Endodermal cell (in vitro differentiated cells): ENCODE data around the gene CLINT1. TPM values are rescaled to one million over a fixed set of nuclear protein-coding genes. Genes with fewer than 3 reads are reported as not detected.
A peak's percentile ranks its signal among the peaks of the same experiment; 100 is the strongest.

ENCODE experiments used
- DNase-seq: peaks from one replicate; pipeline ENCODE4 v3.0.0-alpha.2; 2017
- H3K27ac ChIP-seq: 2 replicates; pipeline ENCODE4 v1.5.1; 2013; ENCODE audit warnings: mild to moderate bottlenecking, low read depth, low read length, moderate library complexity
- H3K27me3 ChIP-seq: 2 replicates; pipeline ENCODE4 v1.6.1; 2013; ENCODE audit warnings: mild to moderate bottlenecking, low read length, moderate library complexity; ENCODE audit not compliant: insufficient read depth, control insufficient read depth, poor library complexity, severe bottlenecking
- H3K36me3 ChIP-seq: 2 replicates; pipeline ENCODE4 v1.7.0; 2013; ENCODE audit warnings: mild to moderate bottlenecking, low read length, moderate library complexity; ENCODE audit not compliant: control insufficient read depth, insufficient read depth
- H3K4me1 ChIP-seq: one replicate; pipeline ENCODE4 v1.7.0; 2013; ENCODE audit warnings: low read length; ENCODE audit not compliant: control insufficient read depth, insufficient read depth
- H3K4me3 ChIP-seq: 2 replicates; pipeline ENCODE4 v1.5.1; 2013; ENCODE audit warnings: mild to moderate bottlenecking, low read length, moderate library complexity
- H3K9ac ChIP-seq: 2 replicates; pipeline ENCODE4 v1.6.1; 2013; ENCODE audit warnings: mild to moderate bottlenecking, low read length, moderate library complexity; ENCODE audit not compliant: poor library complexity, severe bottlenecking; ENCODE audit errors: extremely low read depth
- H3K9me3 ChIP-seq: 2 replicates; pipeline ENCODE4 v1.6.1; 2013; ENCODE audit warnings: mild to moderate bottlenecking, low read length, moderate library complexity; ENCODE audit not compliant: control insufficient read depth
- H3K27ac Mint-ChIP-seq: 2 replicates; pipeline ENCODE4 v1.8.0; 2020; ENCODE audit warnings: mixed read lengths
- H3K27me3 Mint-ChIP-seq: 2 replicates; pipeline ENCODE4 v1.8.0; 2021; ENCODE audit warnings: mild to moderate bottlenecking, mixed read lengths; ENCODE audit not compliant: insufficient read depth
- H3K36me3 Mint-ChIP-seq: 2 replicates; pipeline ENCODE4 v1.8.0; 2020; ENCODE audit warnings: low read depth, mixed read lengths
- H3K4me1 Mint-ChIP-seq: 2 replicates; pipeline ENCODE4 v1.8.0; 2020; ENCODE audit warnings: mixed read lengths
- H3K4me3 Mint-ChIP-seq: 2 replicates; pipeline ENCODE4 v1.8.0; 2020; ENCODE audit warnings: mild to moderate bottlenecking, moderate library complexity, mixed read lengths
- H3K9me3 Mint-ChIP-seq: 2 replicates; pipeline ENCODE4 v1.8.0; 2020; ENCODE audit warnings: mild to moderate bottlenecking, mixed read lengths
- CTCF ChIP-seq: fragments of 200-600 bp; sonication (generic); conservative IDR thresholded peaks from 2 replicates; pipeline ENCODE4 v1.5.0; 2021; ENCODE audit warnings: antibody characterized with exemption, mild to moderate bottlenecking
- WGBS, 2 experiments: methylation state at CpG; one replicate each; pipeline versions ENCODE4 v1.1.5 to v1.1.7; 2013; ENCODE audit warnings: missing lambda C conversion rate in 2 of 2, mixed read lengths in 1 of 2; ENCODE audit not compliant: insufficient coverage in 1 of 2, insufficient read length in 1 of 2; 5-methylcytosine and 5-hydroxymethylcytosine counted together
- total RNA-seq, 2 donors: library from RNA; stranded (reverse); fragmentation: NEBNext Ultra II Directional in 1 of 2; extraction: Animal tissue kit (Norgen Biotek cat#: 25700) in 1 of 2; gene quantifications; 2 replicates in 1 of 2; 3 replicates in 1 of 2; pipeline ENCODE4 v1.2.1, GENCODE V29; 2021

The CLINT1 gene
- total RNA-seq, 2 donors from 2014 or later: 91.6 to 92.7 TPM

GRCh38 chr5:157744051-157745011, 114.6 kb downstream of the CLINT1 start:
- H3K27me3 Mint-ChIP-seq: peaks cover 19% of the 10 kb centered on the region
- peaks cover 11% of the 10 kb centered on the region for H3K36me3 ChIP-seq
- peaks cover 8% of the 10 kb centered on the region for H3K36me3 Mint-ChIP-seq
- H3K4me1 ChIP-seq: no peaks in the 10 kb centered on the region
- peak overlapping the region; percentile 78 for H3K4me3 Mint-ChIP-seq
- no peaks in the 10 kb centered on the region for H3K9me3 ChIP-seq
- H3K4me1 Mint-ChIP-seq: peaks cover 6% of the 10 kb centered on the region
- H3K9me3 Mint-ChIP-seq: no peaks in the 10 kb centered on the region
- H3K4me3 ChIP-seq: peak overlapping the region; percentile 81
- no peak for TF ChIP-seq CTCF
- H3K27me3 ChIP-seq: peaks cover 7% of the 10 kb centered on the region
- no peak overlapping the region for H3K27ac ChIP-seq
- H3K27ac Mint-ChIP-seq: peak overlapping the region; percentile 69
- H3K9ac ChIP-seq: peak overlapping the region; percentile 23
- no peak for DNase-seq
- 15 to 38% methylated on average over 16 to 56 of the region's 56 CpGs for WGBS, 2 experiments

- peak; percentile 100 for TF ChIP-seq CTCF
- Mint-ChIP-seq H3K27me3 (peaks cover 19% of the 10 kb centered on the region), H3K27ac (peak within 1 kb of the TSS; percentile 69), H3K4me1 (peaks cover 6% of the 10 kb centered on the region), H3K9me3 (peaks cover 1% of the 10 kb centered on the region), H3K4me3 (peak within 1 kb of the TSS; percentile 78), H3K36me3 (peaks cover 16% of the 10 kb centered on the region)
- H3K36me3 ChIP-seq: peaks cover 19% of the 10 kb centered on the region
- 2 to 3% methylated on average over 34 to 79 of the region's 79 CpGs for WGBS, 2 experiments
- H3K4me1 ChIP-seq: no peaks in the 10 kb centered on the region
- H3K9me3 ChIP-seq: peaks cover 3% of the 10 kb centered on the region
- H3K9ac ChIP-seq: peak within 1 kb of the TSS; percentile 23
- peak; percentile 97 for DNase-seq
- H3K27me3 ChIP-seq: peaks cover 7% of the 10 kb centered on the region
- peak within 1 kb of the TSS; percentile 81 for H3K4me3 ChIP-seq
- H3K27ac ChIP-seq: no peak within 1 kb of the TSS
These were observed 115.5 kb downstream of the CLINT1 start, which contains the start of gene LSM11 for GRCh38 chr5:157743163-157744050. TSS of gene LSM11 (plus strand) at chr5:157743712. CDS start at chr5:157743751, 39 bp downstream.

GRCh38 chr5:157741131-157741530, 117.8 kb downstream of the CLINT1 start:
- no peak for DNase-seq
- no peak overlapping the region for H3K4me3 Mint-ChIP-seq
- peaks cover 7% of the 10 kb centered on the region for H3K9me3 Mint-ChIP-seq
- TF ChIP-seq CTCF: no peak
- H3K4me1 Mint-ChIP-seq: peaks cover 6% of the 10 kb centered on the region
- peaks cover 33% of the 10 kb centered on the region for H3K36me3 ChIP-seq
- H3K9ac ChIP-seq: no peak overlapping the region
- 93% methylated on average over 3 of the region's 4 CpGs; no CpG with 5 or more reads in 1 of the 2 experiments for WGBS, 2 experiments
- no peak overlapping the region for H3K4me3 ChIP-seq
- no peaks in the 10 kb centered on the region for H3K4me1 ChIP-seq
- peaks cover 7% of the 10 kb centered on the region for H3K27me3 ChIP-seq
- no peak overlapping the region for H3K27ac Mint-ChIP-seq
- no peak overlapping the region for H3K27ac ChIP-seq
- H3K27me3 Mint-ChIP-seq: peaks cover 19% of the 10 kb centered on the region
- H3K9me3 ChIP-seq: peaks cover 17% of the 10 kb centered on the region
- peaks cover 36% of the 10 kb centered on the region for H3K36me3 Mint-ChIP-seq
